DND-41 (cell line): ENCODE measurements around the gene CDCA7.

Experiments
- CTCF ChIP-seq: IDR thresholded peaks from 2 replicates; pipeline ENCODE4 v1.5.1; 2012; ENCODE audit warnings: borderline replicate concordance, low read length, moderate library complexity, mild to moderate bottlenecking; ENCODE audit not compliant: poor library complexity, severe bottlenecking; ENCODE audit errors: extremely low read depth
- EZH2 ChIP-seq: IDR thresholded peaks from 3 replicates; pipeline ENCODE4 v1.6.1; 2012; ENCODE audit warnings: borderline replicate concordance, low read depth, mild to moderate bottlenecking, moderate library complexity, low read length, inconsistent platforms; ENCODE audit not compliant: severe bottlenecking

GRCh38 chr2:173374634-173375033 lies 20.0 kb downstream of the CDCA7 start:
- no peak for TF ChIP-seq CTCF
- TF ChIP-seq EZH2 = no peak
